ENCODE measurements around the gene ITGB3BP. TPM values are rescaled to one million over a fixed set of nuclear protein-coding genes. Genes with fewer than 3 reads are reported as not detected.
"Not testable (repeated sequence)": the region's sequence is repeated elsewhere in the genome, so short reads cannot be mapped to it uniquely, and the experiment has no call there.

ITGB3BP gene
- total RNA-seq, 1 donor, result 11.2 TPM

DNA sequence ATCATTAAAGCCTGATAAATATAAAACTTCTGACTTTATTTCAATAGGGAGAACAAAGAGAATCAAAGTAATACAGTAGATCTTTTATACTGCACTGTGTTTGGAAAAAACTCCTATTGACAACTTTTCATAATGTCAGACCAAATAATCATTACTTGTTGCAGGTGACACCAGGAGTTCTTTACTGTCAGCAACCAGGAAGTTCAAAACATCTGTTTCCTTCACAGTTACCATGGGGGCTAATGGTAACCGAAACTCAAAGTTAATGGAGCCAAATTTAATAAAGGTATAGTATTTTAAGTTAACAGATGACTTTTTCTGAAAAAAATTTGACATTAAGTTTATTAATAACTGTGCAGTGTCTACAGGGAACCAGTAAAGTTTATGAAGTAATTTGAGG is 10.9 kb upstream of the ITGB3BP start:
- H3K9me3 ChIP-seq (ENCODE audit: low read depth, low read length), result no peaks in the 10 kb centered on the region
- H3K4me1 ChIP-seq (ENCODE audit: insufficient read depth, low read length), result no peaks in the 10 kb centered on the region
- no peaks in the 10 kb centered on the region for H3K27me3 ChIP-seq (ENCODE audit: insufficient read depth, low read length)
- H3K4me3 ChIP-seq (ENCODE audit: low read length), result no peak overlapping the region

DNA sequence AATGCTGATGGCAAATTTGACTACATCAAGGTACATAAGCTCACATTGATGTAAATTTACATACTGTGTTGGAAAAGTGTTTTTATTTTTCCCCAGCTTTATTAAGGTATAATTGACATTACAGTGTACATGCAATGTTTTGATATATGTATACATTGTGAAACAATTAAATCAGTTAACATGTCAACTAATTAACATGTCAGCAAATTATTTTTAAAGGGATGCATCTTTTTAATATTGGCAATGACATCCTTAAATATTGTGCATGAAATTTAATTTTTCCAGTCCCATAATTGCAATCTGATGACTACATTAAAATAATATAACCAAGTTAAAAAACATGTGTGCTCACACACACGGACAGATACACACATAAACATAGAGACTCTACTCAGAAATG is 9.7 kb upstream of the ITGB3BP start:
- H3K27me3 ChIP-seq (ENCODE audit: insufficient read depth, low read length), result no peaks in the 10 kb centered on the region

GRCh38 chr1:63524201-63524600 is 1.2 kb upstream of the ITGB3BP start:
- no peaks in the 10 kb centered on the region for H3K27me3 ChIP-seq (ENCODE audit: insufficient read depth, low read length)
- peaks cover 17% of the 10 kb centered on the region for H3K4me1 ChIP-seq (ENCODE audit: insufficient read depth, low read length)
- peak overlapping the region; percentile 87 for H3K4me3 ChIP-seq (ENCODE audit: low read length)
- H3K9me3 ChIP-seq (ENCODE audit: low read depth, low read length), result no peaks in the 10 kb centered on the region

More for the DNA sequence above, 9.7 kb upstream of the ITGB3BP start:
- Histone ChIP-seq H3K4me3 (ENCODE audit: low read length) (no peak overlapping the region), H3K9me3 (ENCODE audit: low read depth, low read length) (no peaks in the 10 kb centered on the region), H3K4me1 (ENCODE audit: insufficient read depth, low read length) (no peaks in the 10 kb centered on the region)

- H3K9me3 ChIP-seq (ENCODE audit: low read depth, low read length), result no peaks in the 10 kb centered on the region
- no peaks in the 10 kb centered on the region for H3K27me3 ChIP-seq (ENCODE audit: insufficient read depth, low read length)
- H3K4me1 ChIP-seq (ENCODE audit: insufficient read depth, low read length), result peaks cover 17% of the 10 kb centered on the region
- H3K4me3 ChIP-seq (ENCODE audit: low read length), result peak overlapping the region; percentile 87
Observed at GRCh38 chr1:63523738-63524137, 713 bp upstream of the ITGB3BP start.

DNA sequence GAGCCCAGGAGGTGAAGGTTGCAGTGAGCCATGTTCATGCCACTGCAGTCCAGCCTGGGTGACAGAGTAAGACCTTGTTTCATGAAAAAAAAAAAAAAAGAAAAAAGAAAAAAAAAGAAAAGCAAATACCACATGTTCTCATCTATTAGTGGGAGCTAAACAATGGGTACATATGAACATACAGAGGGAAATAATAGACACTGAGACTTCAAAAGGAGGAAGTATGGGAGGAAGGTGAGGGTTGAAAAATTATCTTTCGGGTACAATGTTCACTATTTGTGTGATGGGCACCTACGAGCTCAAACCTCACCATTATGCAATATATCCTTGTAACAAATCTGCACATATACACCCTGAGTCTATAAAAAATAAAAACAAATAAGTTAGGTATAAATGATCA is 6.4 kb downstream of the ITGB3BP start:
- Histone ChIP-seq H3K4me1 (ENCODE audit: insufficient read depth, low read length) (no peaks in the 10 kb centered on the region), H3K9me3 (ENCODE audit: low read depth, low read length) (no peaks in the 10 kb centered on the region), H3K4me3 (ENCODE audit: low read length) (no peak overlapping the region), H3K27me3 (ENCODE audit: insufficient read depth, low read length) (no peaks in the 10 kb centered on the region)

- H3K4me1 ChIP-seq (ENCODE audit: insufficient read depth, low read length), result no peaks in the 10 kb centered on the region
Observed at GRCh38 chr1:63512584-63512983, 10.4 kb downstream of the ITGB3BP start.

GRCh38 chr1:63509718-63510117 is 13.3 kb downstream of the ITGB3BP start:
- Histone ChIP-seq H3K4me3 (ENCODE audit: low read length) (no peak overlapping the region), H3K4me1 (ENCODE audit: insufficient read depth, low read length) (no peaks in the 10 kb centered on the region), H3K27me3 (ENCODE audit: insufficient read depth, low read length) (no peaks in the 10 kb centered on the region), H3K9me3 (ENCODE audit: low read depth, low read length) (no peaks in the 10 kb centered on the region)

More at GRCh38 chr1:63512584-63512983, 10.4 kb downstream of the ITGB3BP start:
- Histone ChIP-seq H3K4me3 (ENCODE audit: low read length) (no peak overlapping the region), H3K27me3 (ENCODE audit: insufficient read depth, low read length) (no peaks in the 10 kb centered on the region), H3K9me3 (ENCODE audit: low read depth, low read length) (no peaks in the 10 kb centered on the region)

GRCh38 chr1:63506782-63507181 is 16.2 kb downstream of the ITGB3BP start:
- no peaks in the 10 kb centered on the region for H3K9me3 ChIP-seq (ENCODE audit: low read depth, low read length)
- no peak overlapping the region for H3K4me3 ChIP-seq (ENCODE audit: low read length)
- H3K4me1 ChIP-seq (ENCODE audit: insufficient read depth, low read length), result no peaks in the 10 kb centered on the region
- H3K27me3 ChIP-seq (ENCODE audit: insufficient read depth, low read length), result no peaks in the 10 kb centered on the region

GRCh38 chr1:63501256-63501655 is 21.8 kb downstream of the ITGB3BP start:
- H3K9me3 ChIP-seq (ENCODE audit: low read depth, low read length), result no peaks in the 10 kb centered on the region
- no peaks in the 10 kb centered on the region for H3K27me3 ChIP-seq (ENCODE audit: insufficient read depth, low read length)
- H3K4me1 ChIP-seq (ENCODE audit: insufficient read depth, low read length), result no peaks in the 10 kb centered on the region
- no peak overlapping the region for H3K4me3 ChIP-seq (ENCODE audit: low read length)

- no peaks in the 10 kb centered on the region for H3K9me3 ChIP-seq (ENCODE audit: low read depth, low read length)
- no peaks in the 10 kb centered on the region for H3K27me3 ChIP-seq (ENCODE audit: insufficient read depth, low read length)
- H3K4me1 ChIP-seq (ENCODE audit: insufficient read depth, low read length), result no peaks in the 10 kb centered on the region
- no peak overlapping the region for H3K4me3 ChIP-seq (ENCODE audit: low read length)
Observed at GRCh38 chr1:63498106-63498505, 24.9 kb downstream of the ITGB3BP start.

DNA sequence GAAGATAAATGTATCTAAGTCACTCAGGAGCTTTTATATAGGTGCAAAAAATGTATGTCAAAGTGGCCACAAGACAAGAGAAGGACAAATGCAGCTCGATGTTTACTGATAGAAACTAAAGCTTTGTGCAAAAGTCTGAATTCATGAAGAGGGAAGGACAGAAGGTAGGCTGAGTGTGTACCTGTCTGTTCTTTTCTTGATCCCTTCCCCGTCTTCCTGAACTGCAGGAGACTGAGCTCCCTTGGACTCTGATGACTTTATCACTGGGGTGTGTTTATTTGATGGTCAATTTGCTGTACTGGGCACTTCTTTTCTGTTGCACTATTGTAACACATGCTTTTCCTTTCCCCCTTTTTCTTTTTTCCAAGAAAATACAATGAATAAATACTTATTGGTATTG is 25.4 kb downstream of the ITGB3BP start:
- H3K4me1 ChIP-seq (ENCODE audit: insufficient read depth, low read length), result no peaks in the 10 kb centered on the region
- no peaks in the 10 kb centered on the region for H3K27me3 ChIP-seq (ENCODE audit: insufficient read depth, low read length)
- no peak overlapping the region for H3K4me3 ChIP-seq (ENCODE audit: low read length)
- H3K9me3 ChIP-seq (ENCODE audit: low read depth, low read length), result no peaks in the 10 kb centered on the region

- H3K4me1 ChIP-seq (ENCODE audit: insufficient read depth, low read length), result no peaks in the 10 kb centered on the region
- no peaks in the 10 kb centered on the region for H3K27me3 ChIP-seq (ENCODE audit: insufficient read depth, low read length)
- H3K4me3 ChIP-seq (ENCODE audit: low read length), result no peak overlapping the region
- H3K9me3 ChIP-seq (ENCODE audit: low read depth, low read length), result no peaks in the 10 kb centered on the region
Observed at GRCh38 chr1:63487336-63488065, 35.5 kb downstream of the ITGB3BP start.

- Histone ChIP-seq H3K4me1 (ENCODE audit: insufficient read depth, low read length) (no peaks in the 10 kb centered on the region), H3K27me3 (ENCODE audit: insufficient read depth, low read length) (no peaks in the 10 kb centered on the region), H3K4me3 (ENCODE audit: low read length) (no peak overlapping the region), H3K9me3 (ENCODE audit: low read depth, low read length) (no peaks in the 10 kb centered on the region)
Observed at GRCh38 chr1:63486629-63487028, 36.4 kb downstream of the ITGB3BP start.

GRCh38 chr1:63480057-63480456 is 43.0 kb downstream of the ITGB3BP start:
- Histone ChIP-seq H3K9me3 (ENCODE audit: low read depth, low read length) (no peaks in the 10 kb centered on the region), H3K27me3 (ENCODE audit: insufficient read depth, low read length) (no peaks in the 10 kb centered on the region), H3K4me1 (ENCODE audit: insufficient read depth, low read length) (no peaks in the 10 kb centered on the region), H3K4me3 (ENCODE audit: low read length) (no peak overlapping the region)

GRCh38 chr1:63475761-63476160 is 47.3 kb downstream of the ITGB3BP start:
- H3K9me3 ChIP-seq (ENCODE audit: low read depth, low read length), result no peaks in the 10 kb centered on the region

DNA sequence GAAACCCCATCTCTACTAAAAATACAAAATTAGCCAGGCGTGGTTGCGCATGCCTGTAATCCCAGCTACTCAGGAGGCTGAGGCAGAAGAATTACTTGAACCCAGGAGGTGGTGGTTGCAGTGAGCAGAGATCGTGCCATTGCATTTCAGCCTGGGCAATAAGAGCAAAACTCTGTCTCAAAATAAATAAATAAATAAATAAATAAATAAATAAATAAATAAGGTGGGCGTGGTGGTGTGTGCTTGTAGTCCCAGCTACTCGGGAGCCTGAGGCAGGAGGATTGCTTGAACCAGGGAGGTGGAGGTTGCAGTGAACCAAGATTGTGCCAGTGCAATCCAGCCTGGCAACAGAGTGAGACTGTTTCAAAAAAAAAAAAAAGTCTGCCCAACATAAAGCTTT is 54.3 kb downstream of the ITGB3BP start:
- not testable (repeated sequence) for H3K27me3 ChIP-seq (ENCODE audit: insufficient read depth, low read length); H3K4me3 ChIP-seq (ENCODE audit: low read length); H3K9me3 ChIP-seq (ENCODE audit: low read depth, low read length)
- H3K4me1 ChIP-seq (ENCODE audit: insufficient read depth, low read length), result peaks cover 13% of the 10 kb centered on the region

More at GRCh38 chr1:63475761-63476160, 47.3 kb downstream of the ITGB3BP start:
- H3K4me1 ChIP-seq (ENCODE audit: insufficient read depth, low read length), result no peaks in the 10 kb centered on the region
- H3K27me3 ChIP-seq (ENCODE audit: insufficient read depth, low read length), result no peaks in the 10 kb centered on the region
- H3K4me3 ChIP-seq (ENCODE audit: low read length), result no peak overlapping the region
